B cell (primary cell): ENCODE results near the gene RPL36. TPM values are rescaled to one million over a fixed set of nuclear protein-coding genes. Genes with fewer than 3 reads are reported as not detected.

Source experiments
- ATAC-seq: fragments of 200-7000 bp; cut with Tn5 transposase; one replicate; pipeline ENCODE4 v1.10.0; 2021; ENCODE audit warnings: low read depth, mild to moderate bottlenecking, moderate number of reproducible peaks, moderate library complexity
- CTCF ChIA-PET: fragments of 350-600 bp; sonication (Branson Sonifier 250); formaldehyde crosslinking; loops from one replicate; lab custom pipeline; 2021; ENCODE audit warnings: antibody characterized with exemption, inconsistent platforms; lab: Charles Lee
- POLR2A ChIA-PET: fragments of 350-600 bp; sonication (Branson Sonifier 250); formaldehyde crosslinking; loops from one replicate; lab custom pipeline; 2021; ENCODE audit warnings: antibody characterized with exemption; lab: Charles Lee
- DNase-seq: peaks from one replicate; pipeline ENCODE4 v3.0.0; 2013
- H2AFZ ChIP-seq: 2 replicates; pipeline ENCODE4 v1.6.1; 2012; ENCODE audit warnings: mild to moderate bottlenecking, low read depth, low read length; ENCODE audit not compliant: insufficient read depth, poor library complexity, severe bottlenecking
- H3K27ac ChIP-seq, 2 donors: 1 replicate in 1 of 2; 2 replicates in 1 of 2; pipeline ENCODE4 v1.5.1; 2012 to 2013; ENCODE audit warnings: low read length in 2 of 2, mild to moderate bottlenecking in 2 of 2, moderate library complexity in 1 of 2
- H3K27me3 ChIP-seq, 4 experiments: fragments of 200-600 bp in 1 of 4; sonication (generic) in 1 of 4; replicated peaks in 1 of 4; 1 replicate in 2 of 4; 2 replicates in 2 of 4; pipeline versions ENCODE4 v1.6.1 to v1.7.0; 2013 to 2016; ENCODE audit warnings: low read length in 3 of 4, mild to moderate bottlenecking in 2 of 4, mixed read lengths in 1 of 4, moderate library complexity in 1 of 4; ENCODE audit not compliant: insufficient read depth in 4 of 4, control insufficient read depth in 3 of 4; ENCODE audit errors: control extremely low read depth in 1 of 4
- H3K36me3 ChIP-seq, 2 experiments: replicated peaks in 1 of 2; 1 replicate in 1 of 2; 2 replicates in 1 of 2; pipeline versions ENCODE4 v1.6.1 to v1.7.1; 2013; ENCODE audit warnings: low read length in 1 of 2; ENCODE audit not compliant: insufficient read depth in 2 of 2, control insufficient read depth in 1 of 2; ENCODE audit errors: control extremely low read depth in 1 of 2, extremely low read depth in 1 of 2
- H3K4me1 ChIP-seq, 2 donors: fragments of 200-600 bp in 1 of 2; sonication (generic) in 1 of 2; 1 replicate in 1 of 2; 2 replicates in 1 of 2; pipeline versions ENCODE4 v1.5.1 to v1.6.1; 2013 to 2017; ENCODE audit warnings: low read length in 2 of 2; ENCODE audit not compliant: control insufficient read depth in 2 of 2, insufficient read depth in 2 of 2
- H3K4me2 ChIP-seq: replicated peaks from 2 replicates; pipeline ENCODE3; 2012; ENCODE audit warnings: mild to moderate bottlenecking, low read depth, low read length; ENCODE audit not compliant: poor library complexity, severe bottlenecking
- H3K4me3 ChIP-seq, 5 experiments: fragments of 200-600 bp in 1 of 5; sonication (generic) in 1 of 5; 1 replicate in 3 of 5; 2 replicates in 2 of 5; pipeline versions ENCODE4 v1.5.1 to v1.7.0; 2011 to 2016; ENCODE audit warnings: low read length in 4 of 5, mild to moderate bottlenecking in 4 of 5, low read depth in 2 of 5, control low read depth in 1 of 5, moderate library complexity in 1 of 5; ENCODE audit not compliant: insufficient read depth in 1 of 5; ENCODE audit errors: control extremely low read depth in 1 of 5, extremely low read depth in 1 of 5
- H3K79me2 ChIP-seq: fragments of 200-600 bp; sonication (generic); one replicate; pipeline ENCODE4 v1.6.0; 2016; ENCODE audit warnings: low read length; ENCODE audit not compliant: control insufficient read depth, insufficient read depth
- H3K9ac ChIP-seq: fragments of 200-600 bp; sonication (generic); 2 replicates; pipeline ENCODE4 v1.6.1; 2017; ENCODE audit warnings: mild to moderate bottlenecking, low read length, moderate library complexity
- H3K9me3 ChIP-seq, 3 donors: one replicate each; pipeline versions ENCODE4 v1.6.1 to v1.7.1; 2013; ENCODE audit warnings: low read length in 2 of 3; ENCODE audit not compliant: control insufficient read depth in 2 of 3, insufficient read depth in 1 of 3; ENCODE audit errors: control extremely low read depth in 1 of 3
- H4K20me1 ChIP-seq: 2 replicates; pipeline ENCODE4 v1.6.0; 2012; ENCODE audit warnings: mild to moderate bottlenecking, low read length; ENCODE audit not compliant: insufficient read depth, control insufficient read depth, poor library complexity, severe bottlenecking
- H3K27ac Mint-ChIP-seq: one replicate; pipeline ENCODE4 v1.8.0; 2021; ENCODE audit warnings: mixed read lengths
- H3K27me3 Mint-ChIP-seq: one replicate; pipeline ENCODE4 v1.8.0; 2021; ENCODE audit warnings: mixed read lengths
- H3K4me1 Mint-ChIP-seq: one replicate; pipeline ENCODE4 v1.8.0; 2021; ENCODE audit warnings: mixed read lengths
- H3K4me3 Mint-ChIP-seq: one replicate; pipeline ENCODE4 v1.8.0; 2021; ENCODE audit warnings: mixed read lengths
- H3K9me3 Mint-ChIP-seq: one replicate; pipeline ENCODE4 v1.8.0; 2022; ENCODE audit warnings: mixed read lengths; ENCODE audit not compliant: insufficient read depth
- EZH2 ChIP-seq: IDR thresholded peaks from 2 replicates; pipeline ENCODE4 v1.6.1; 2012; ENCODE audit warnings: borderline replicate concordance, low read depth, mild to moderate bottlenecking, moderate library complexity, low read length; ENCODE audit not compliant: insufficient read depth, poor library complexity, severe bottlenecking
- WGBS: methylation state at CpG from one replicate; pipeline ENCODE4 v1.1.5; 2013; ENCODE audit warnings: missing lambda C conversion rate; ENCODE audit not compliant: insufficient coverage; 5-methylcytosine and 5-hydroxymethylcytosine counted together
- intact Hi-C: fragments of 100-400 bp; cut with micrococcal nuclease; formaldehyde crosslinking; loops from one replicate; pipeline ENCODE4 v1.10.0; 2022
- polyA plus RNA-seq: library from polyadenylated mRNA; depleted of rRNA; stranded (reverse); fragments of >200 nt; gene quantifications from 2 replicates; pipeline ENCODE4 v1.2.3, GENCODE V29; 2012
- total RNA-seq, 2 donors: library from RNA; stranded (reverse); fragments of 120-200 nt in 1 of 2; gene quantifications; 1 replicate in 1 of 2; 2 replicates in 1 of 2; pipeline versions ENCODE4 v1.2.3 to v1.2.4, GENCODE V29; 2013 to 2022
- TF ChIP-seq, protein P1 (sequence below): fragments of 200-600 bp; IDR thresholded peaks from one replicate; pipeline ENCODE4 v1.8.0; 2022; ENCODE audit warnings: antibody characterized with exemption, mild to moderate bottlenecking

The RPL36 gene
- total and polyA plus RNA-seq, 2 donors (not counting 1 experiment from before 2014, with no cell fraction given): 899 to 983 TPM

- H3K27ac ChIP-seq: peak overlapping the region; percentile 87 to 98
- peak overlapping the region; percentile 72 to 95 (median 84) for H3K4me3 ChIP-seq
- H3K4me1 ChIP-seq: peaks cover 12 to 26% of the 10 kb centered on the region in 2 donors
- H3K36me3 ChIP-seq: peaks cover 0 to 6% of the 10 kb centered on the region in 2 experiments
- peak overlapping the region; percentile 92 for H3K9ac ChIP-seq
- H3K27me3 ChIP-seq: no peaks in the 10 kb centered on the region
- intact Hi-C loops: no loop called here
- no peaks in the 10 kb centered on the region for H3K27me3 Mint-ChIP-seq
- H3K9me3 Mint-ChIP-seq: no peaks in the 10 kb centered on the region
- POLR2A ChIA-PET: interaction anchor here (1.2 to 2.4 kb wide), 6 partner anchors 30 to 995 kb away, joined by 4 to 10 read pairs (median 4); partner anchors contain the start of genes DPP9, RPL36, SAFB and SAFB2
- H3K4me1 Mint-ChIP-seq: peaks cover 27% of the 10 kb centered on the region
- H3K4me3 Mint-ChIP-seq: peak overlapping the region; percentile 95
- peaks cover 0 to 8% (median 0%) of the 10 kb centered on the region in 3 donors for H3K9me3 ChIP-seq
- TF ChIP-seq EZH2: no peak
- TF ChIP-seq, protein P1, sequence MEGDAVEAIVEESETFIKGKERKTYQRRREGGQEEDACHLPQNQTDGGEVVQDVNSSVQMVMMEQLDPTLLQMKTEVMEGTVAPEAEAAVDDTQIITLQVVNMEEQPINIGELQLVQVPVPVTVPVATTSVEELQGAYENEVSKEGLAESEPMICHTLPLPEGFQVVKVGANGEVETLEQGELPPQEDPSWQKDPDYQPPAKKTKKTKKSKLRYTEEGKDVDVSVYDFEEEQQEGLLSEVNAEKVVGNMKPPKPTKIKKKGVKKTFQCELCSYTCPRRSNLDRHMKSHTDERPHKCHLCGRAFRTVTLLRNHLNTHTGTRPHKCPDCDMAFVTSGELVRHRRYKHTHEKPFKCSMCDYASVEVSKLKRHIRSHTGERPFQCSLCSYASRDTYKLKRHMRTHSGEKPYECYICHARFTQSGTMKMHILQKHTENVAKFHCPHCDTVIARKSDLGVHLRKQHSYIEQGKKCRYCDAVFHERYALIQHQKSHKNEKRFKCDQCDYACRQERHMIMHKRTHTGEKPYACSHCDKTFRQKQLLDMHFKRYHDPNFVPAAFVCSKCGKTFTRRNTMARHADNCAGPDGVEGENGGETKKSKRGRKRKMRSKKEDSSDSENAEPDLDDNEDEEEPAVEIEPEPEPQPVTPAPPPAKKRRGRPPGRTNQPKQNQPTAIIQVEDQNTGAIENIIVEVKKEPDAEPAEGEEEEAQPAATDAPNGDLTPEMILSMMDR: no peak
- H3K79me2 ChIP-seq: peaks cover 47% of the 10 kb centered on the region
- peak overlapping the region; percentile 88 for H2AFZ ChIP-seq
- ATAC-seq (no peak), DNase-seq (no peak)
- H3K4me2 ChIP-seq: peak overlapping the region; percentile 94
- under 1% methylated on average over 58 of the region's 58 CpGs for WGBS
- peaks cover 26% of the 10 kb centered on the region for H4K20me1 ChIP-seq
- CTCF ChIA-PET: interaction anchor here (1.7 to 4.2 kb wide), 2 partner anchors 29 to 33 kb away, joined by 10 to 31 read pairs; partner anchors contain the start of gene RPL36
- peak overlapping the region; percentile 99 for H3K27ac Mint-ChIP-seq
Measured at GRCh38 chr19:5719274-5719960, 29.3 kb downstream of the RPL36 start.
